K562 (cell line): ENCODE data around the gene ZCWPW1. TPM values are rescaled to one million over a fixed set of nuclear protein-coding genes. Genes with fewer than 3 reads are reported as not detected.

ENCODE experiments used
- ATAC-seq: fragments of 200-7000 bp; cut with Tn5 transposase; 3 replicates; pipeline ENCODE4 v1.9.1; 2020; ENCODE audit warnings: moderate library complexity
- BruUV-seq: library from RNA; stranded (reverse); fragments of 400-500 nt; replicated peaks from 2 replicates; lab custom pipeline; 2021; lab: Mats Ljungman, UMichigan
- CTCF ChIA-PET: fragments of 300-600 bp; formaldehyde crosslinking; extraction: SDS; loops from one replicate; lab custom pipeline; 2021; ENCODE audit warnings: low intra/inter-chr PET ratio; lab: Yijun Ruan, JAX
- POLR2A ChIA-PET: fragments of 300-600, 350-650 bp; sonication (Branson Sonifier 250); formaldehyde crosslinking; extraction: SDS; loops from one replicate; lab custom pipeline; 2021; ENCODE audit warnings: antibody characterized with exemption, inconsistent platforms; lab: Yijun Ruan, JAX
- DNase-seq, 4 experiments: peaks; one replicate each; pipeline versions ENCODE4 v3.0.0 to v3.0.0-alpha.2; 2011 to 2018; ENCODE audit warnings: low spot score in 3 of 4, mixed read lengths in 3 of 4; ENCODE audit errors: extremely low read depth in 1 of 4
- FAIRE-seq: peaks from 2 replicates; lab custom pipeline; 2011; peaks lifted over from hg19 to GRCh38; lab: Jason Lieb, UNC
- H2AFZ ChIP-seq: 2 replicates; pipeline ENCODE4 v1.6.0; 2011; ENCODE audit warnings: low read depth, low read length, control low read depth, inconsistent platforms
- H3K27ac ChIP-seq: fragments of 200-600 bp; 3 replicates; pipeline ENCODE4 v1.8.0; 2011; ENCODE audit warnings: low read depth, mild to moderate bottlenecking, control low read depth, inconsistent platforms, low read length, moderate library complexity, mixed read lengths; ENCODE audit errors: extremely low read depth
- H3K27me3 ChIP-seq, 2 experiments: fragments of 300-600 bp in 1 of 2; 2 replicates in 1 of 2; 3 replicates in 1 of 2; pipeline versions ENCODE4 v1.6.0 to v1.8.0; 2011; ENCODE audit warnings: inconsistent platforms in 2 of 2, low read length in 2 of 2, mild to moderate bottlenecking in 1 of 2, mixed read lengths in 1 of 2, moderate library complexity in 1 of 2; ENCODE audit not compliant: control insufficient read depth in 2 of 2, insufficient read depth in 2 of 2
- H3K36me3 ChIP-seq: fragments of 300-600 bp; 3 replicates; pipeline ENCODE4 v1.8.0; 2011; ENCODE audit warnings: mild to moderate bottlenecking, low read length, inconsistent platforms; ENCODE audit not compliant: control insufficient read depth, insufficient read depth
- H3K4me1 ChIP-seq, 2 experiments: fragments of 200-600 bp in 1 of 2; replicated peaks in 1 of 2; 2 replicates in 1 of 2; 3 replicates in 1 of 2; pipeline versions ENCODE4 v1.5.1 to v1.8.0; 2011; ENCODE audit warnings: inconsistent platforms in 2 of 2, low read length in 2 of 2, mild to moderate bottlenecking in 1 of 2, mixed read lengths in 1 of 2, moderate library complexity in 1 of 2; ENCODE audit not compliant: control insufficient read depth in 2 of 2, insufficient read depth in 2 of 2
- H3K4me2 ChIP-seq: 2 replicates; pipeline ENCODE4 v1.6.1; 2011; ENCODE audit warnings: low read length, control low read depth, inconsistent platforms, mixed read lengths; ENCODE audit not compliant: insufficient read depth
- H3K4me3 ChIP-seq: fragments of 200-600 bp; sonication (generic), shearing (Covaris generic); 2 replicates; pipeline ENCODE4 v1.5.1; 2016; ENCODE audit warnings: control low read depth, inconsistent platforms
- H3K79me2 ChIP-seq: fragments of 200-600 bp; 3 replicates; pipeline ENCODE4 v1.8.0; 2011; ENCODE audit warnings: low read length, inconsistent platforms; ENCODE audit not compliant: control insufficient read depth, insufficient read depth
- H3K9ac ChIP-seq, 2 experiments: 2 replicates each; pipeline versions ENCODE4 v1.6.0 to v1.6.1; 2011; ENCODE audit warnings: low read depth in 2 of 2, low read length in 2 of 2, control low read depth in 1 of 2, inconsistent platforms in 1 of 2, mild to moderate bottlenecking in 1 of 2, mixed read lengths in 1 of 2; ENCODE audit not compliant: insufficient read depth in 1 of 2
- H3K9me1 ChIP-seq: one replicate; pipeline ENCODE4 v1.6.0; 2011; ENCODE audit warnings: inconsistent platforms, mild to moderate bottlenecking, low read length, moderate library complexity; ENCODE audit not compliant: control insufficient read depth, insufficient read depth
- H3K9me3 ChIP-seq: replicated peaks from 2 replicates; pipeline ENCODE4 v1.5.1; 2011; ENCODE audit warnings: low read depth, low read length, inconsistent platforms; ENCODE audit not compliant: control insufficient read depth, insufficient read depth
- H4K20me1 ChIP-seq: replicated peaks from 2 replicates; pipeline ENCODE4 v1.6.1; 2011; ENCODE audit warnings: low read length, inconsistent platforms, mixed read lengths; ENCODE audit not compliant: control insufficient read depth, insufficient read depth
- AFF4 ChIP-seq: sonication (generic); formaldehyde crosslinking; IDR thresholded peaks from 2 replicates; pipeline ENCODE4 v1.8.0; 2023; ENCODE audit warnings: mild to moderate bottlenecking, missing genetic modification reagents
- BRCA1 ChIP-seq, 2 experiments: fragments of 450-650 bp in 1 of 2; sonication (generic) in 1 of 2; formaldehyde crosslinking in 1 of 2; IDR thresholded peaks; 2 replicates each; pipeline versions ENCODE4 v1.5.0 to v1.6.1; 2017 to 2020; ENCODE audit warnings: mild to moderate bottlenecking in 1 of 2, missing genetic modification reagents in 1 of 2
- BRD4 ChIP-seq: fragments of 200-600 bp; sonication (generic); IDR thresholded peaks from 2 replicates; pipeline ENCODE4 v1.6.1; 2017; ENCODE audit warnings: inconsistent platforms
- FOXM1 ChIP-seq, 2 experiments: fragments of 450-650 bp in 1 of 2; sonication (generic) in 1 of 2; formaldehyde crosslinking in 1 of 2; IDR thresholded peaks; 2 replicates each; pipeline versions ENCODE4 v1.6.1 to v1.9.0; 2017 to 2022; ENCODE audit warnings: low read depth in 2 of 2, mild to moderate bottlenecking in 2 of 2, missing genetic modification reagents in 1 of 2, moderate library complexity in 1 of 2
- HLTF ChIP-seq: fragments of 450-650 bp; IDR thresholded peaks from 2 replicates; pipeline ENCODE4 v1.6.1; 2016
- KDM2B ChIP-seq: fragments of 250-450 bp; sonication (Bioruptor Pico); IDR thresholded peaks from 2 replicates; pipeline ENCODE4 v1.8.0; 2021; ENCODE audit warnings: mild to moderate bottlenecking, moderate library complexity
- MLLT1 ChIP-seq, 2 experiments: fragments of 450-650 bp; IDR thresholded peaks; 2 replicates each; pipeline ENCODE4 v1.6.1; 2016
- POLR2AphosphoS2 ChIP-seq: IDR thresholded peaks from 2 replicates; pipeline ENCODE4 v1.6.1; 2012; ENCODE audit warnings: low read length, improper control_type of control experiment
- POLR2B ChIP-seq: fragments of 450-650 bp; IDR thresholded peaks from 2 replicates; pipeline ENCODE4 v1.6.1; 2018; ENCODE audit warnings: low read depth; ENCODE audit not compliant: partially characterized antibody
- SIN3A ChIP-seq, 2 experiments: fragments of 150-350 bp in 1 of 2; IDR thresholded peaks; 2 replicates each; pipeline ENCODE4 v1.6.1; 2011 to 2016; ENCODE audit warnings: borderline replicate concordance in 2 of 2, low read depth in 2 of 2, low read length in 2 of 2, mild to moderate bottlenecking in 2 of 2, moderate library complexity in 2 of 2; ENCODE audit not compliant: control insufficient read depth in 1 of 2
- SP1 ChIP-seq: sonication (generic); formaldehyde crosslinking; IDR thresholded peaks from 2 replicates; pipeline ENCODE4 v1.8.1; 2022; ENCODE audit warnings: mild to moderate bottlenecking, missing genetic modification reagents
- TAF9B ChIP-seq: fragments of 450-650 bp; IDR thresholded peaks from 2 replicates; pipeline ENCODE4 v1.6.1; 2018; ENCODE audit warnings: mild to moderate bottlenecking; ENCODE audit not compliant: partially characterized antibody
- ZBTB26 ChIP-seq: fragments of 450-650 bp; formaldehyde crosslinking; IDR thresholded peaks from 2 replicates; pipeline ENCODE4 v1.4.0; 2022; ENCODE audit warnings: missing genetic modification characterization
- ZNF384 ChIP-seq: IDR thresholded peaks from 2 replicates; pipeline ENCODE4 v1.6.1; 2012; ENCODE audit warnings: low read depth, low read length, improper control_type of control experiment
- WGBS: fragments of 100-300 bp; shearing (Covaris generic); methylation state at CpG from one replicate; pipeline ENCODE4 v1.1.6; 2016; ENCODE audit warnings: low coverage, mixed read lengths; ENCODE audit not compliant: insufficient coverage; ENCODE audit errors: missing lambda C conversion rate; 5-methylcytosine and 5-hydroxymethylcytosine counted together
- in situ Hi-C: fragments of 300-500 bp; cut with MboI; formaldehyde crosslinking; loops from 4 replicates; pipeline ENCODE4 v1.15.0; 2018; ENCODE audit warnings: inconsistent platforms, mixed read lengths
- intact Hi-C: fragments of 100-400 bp; cut with micrococcal nuclease; formaldehyde crosslinking; loops from 2 replicates; pipeline ENCODE4 v1.14.2; 2022
- polyA plus RNA-seq, 8 experiments: library from polyadenylated mRNA; depleted of rRNA in 4 of 8; stranded (reverse) in 5 of 8; unstranded in 3 of 8; fragments of >200 nt; fragmentation: Nextera tagmentation in 2 of 8; fragmentation: Illumina TruSeq in 1 of 8; extraction: Ambion mirVana in 2 of 8; extraction: Trizol in 1 of 8; gene quantifications; 2 replicates each; pipeline versions ENCODE4 v1.2.1 to v1.2.3, GENCODE V29; 2011 to 2014; ENCODE audit warnings: inconsistent platforms in 1 of 8, missing spikeins in 1 of 8
- total RNA-seq, 7 experiments: library from RNA; depleted of rRNA in 6 of 7; stranded (reverse); fragments of >200 nt in 6 of 7; fragmentation: Illumina TruSeq in 2 of 7; extraction: Trizol in 2 of 7; gene quantifications; 2 replicates each; pipeline versions ENCODE4 v1.2.1 to v1.2.3, GENCODE V29; 2011 to 2021; ENCODE audit warnings: low replicate concordance in 1 of 7

ZCWPW1 gene
- total and polyA plus RNA-seq, 9 of the 15 experiments (the other 6 are each of a cell fraction or from before 2014, with no cell fraction given) = 0.18 to 1.7 (median 1.2) TPM

- WGBS = under 1% methylated on average over 37 of the region's 40 CpGs
- Histone ChIP-seq H2AFZ (peak overlapping the region; percentile 98), H4K20me1 (peaks cover 22% of the 10 kb centered on the region), H3K27ac (peak overlapping the region; percentile 98), H3K27me3 (no peaks in the 10 kb centered on the region), H3K9me1 (peaks cover 15% of the 10 kb centered on the region), H3K4me1 (peaks cover 33 to 50% of the 10 kb centered on the region in 2 experiments), H3K36me3 (peaks cover 37% of the 10 kb centered on the region), H3K4me3 (peak overlapping the region; percentile 82), H3K9ac (peak overlapping the region; percentile 96 to 97), H3K4me2 (peak overlapping the region; percentile 97), H3K9me3 (peaks cover 4% of the 10 kb centered on the region; the same call in 1 of the 2 replicates), H3K79me2 (peaks cover 47% of the 10 kb centered on the region)
- CTCF ChIA-PET = no interaction called here
- DNase-seq = peak; percentile 91 to 100 (median 95)
- in situ Hi-C loops (no loop called here), intact Hi-C loops (loop anchor here (1.0 to 2.0 kb wide), 2 partner anchors 16 to 21 kb away; no protein-coding TSS in a partner anchor)
- POLR2A ChIA-PET = interaction anchor here (0.6 to 3.7 kb wide), 40 partner anchors 9 to 924 kb away, joined by 3 to 58 read pairs (median 4); partner anchors contain the start of genes FBXO24, LRCH4, MOSPD3 and POP7
- BruUV-seq = no TSS peak
- ATAC-seq = peak; percentile 73
- FAIRE-seq = peak; percentile 98
- peak; percentile 94 for TF ChIP-seq SP1 (CRISPR knock-in tag)
- TF ChIP-seq AFF4 = peak; percentile 91
- TF ChIP-seq SIN3A (IDR thresholded peaks at IDR 0.05; ENCODE audit: borderline replicate concordance in 2 of 2, control insufficient read depth in 1 of 2, low read depth in 2 of 2, low read length in 2 of 2) = peak in 1 of 2 experiments; percentile 35; a peak in 2 of 4 replicates
- TF ChIP-seq ZNF384 = 0 out of 2 replicates have a peak, but pooled peaks have one; percentile 4
- peak; percentile 82; the same call in 1 of the 2 replicates for TF ChIP-seq HLTF
- TF ChIP-seq BRD4 = peak; percentile 30; the same call in 1 of the 2 replicates
- TF ChIP-seq TAF9B = peak; percentile 84
- TF ChIP-seq KDM2B = no peak
- no peak for TF ChIP-seq BRCA1 (IDR thresholded peaks at IDR 0.05)
- no peak for TF ChIP-seq BRCA1 (CRISPR knock-in tag; IDR thresholded peaks at IDR 0.05)
- TF ChIP-seq ZBTB26 = peak; percentile 71; the same call in 1 of the 2 replicates
- peak; percentile 49 to 67; a peak in 3 of 4 replicates for TF ChIP-seq MLLT1 (IDR thresholded peaks at IDR 0.05)
- TF ChIP-seq FOXM1 (IDR thresholded peaks at IDR 0.05; ENCODE audit: low read depth) = peak; percentile 92
- no peak; the same call in 1 of the 2 replicates for TF ChIP-seq FOXM1 (CRISPR knock-in tag; IDR thresholded peaks at IDR 0.05; ENCODE audit: low read depth)
- peak; percentile 87; the same call in 1 of the 2 replicates for TF ChIP-seq POLR2AphosphoS2
- peak; percentile 97 for TF ChIP-seq POLR2B
Observed at GRCh38 chr7:100428967-100429636, 599 bp upstream of the ZCWPW1 start.
